Measurements from ENCODE around the gene PRPF4.

Gene PRPF4

DNA sequence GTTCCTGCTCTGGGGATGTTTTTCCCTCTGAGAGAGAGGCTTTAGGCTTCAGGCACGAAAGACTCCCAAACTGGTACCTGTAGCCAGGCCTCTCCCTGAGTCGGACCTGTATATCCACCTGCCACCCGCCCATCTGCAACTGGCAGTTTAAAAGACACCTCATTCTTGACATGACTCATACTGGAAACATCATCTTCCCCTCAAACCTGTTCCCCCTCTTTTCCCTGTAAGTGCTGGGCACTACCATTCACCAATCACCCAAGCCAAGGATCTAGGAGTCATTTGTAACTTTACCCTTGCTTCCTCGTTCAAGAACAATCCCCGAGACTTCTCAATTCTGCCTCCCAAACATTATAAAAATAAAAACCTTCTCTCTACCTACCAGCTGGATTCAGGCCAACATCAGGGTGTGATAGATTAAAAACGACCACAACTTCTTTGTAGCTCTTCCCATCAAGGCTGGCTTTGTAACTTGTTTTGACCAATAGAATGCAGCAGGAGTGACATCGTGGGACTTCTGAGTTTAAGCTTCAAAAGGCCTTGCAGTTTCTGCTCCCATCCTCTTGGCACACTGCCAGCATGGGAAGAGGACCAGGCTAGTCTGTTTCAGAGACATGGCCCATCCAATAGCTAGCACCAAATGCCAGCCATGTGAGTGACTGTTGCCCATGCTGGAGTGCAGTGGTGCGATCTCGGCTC is 66.4 kb downstream of the PRPF4 start:
- TF ChIP-seq EP300 (IDR thresholded peaks at IDR 0.05; ENCODE audit: borderline replicate concordance) (peak; percentile 36; the same call in 1 of the 2 replicates), RAD21 (IDR thresholded peaks at IDR 0.05; ENCODE audit: low read depth) (no peak), TAF1 (IDR thresholded peaks at IDR 0.05; ENCODE audit: low read depth) (no peak), NFIC (IDR thresholded peaks at IDR 0.05) (peak; percentile 82)
- TF ChIP-seq, protein P1, sequence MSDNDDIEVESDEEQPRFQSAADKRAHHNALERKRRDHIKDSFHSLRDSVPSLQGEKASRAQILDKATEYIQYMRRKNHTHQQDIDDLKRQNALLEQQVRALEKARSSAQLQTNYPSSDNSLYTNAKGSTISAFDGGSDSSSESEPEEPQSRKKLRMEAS (IDR thresholded peaks at IDR 0.05): peak; percentile 46; the same call in 1 of the 2 replicates

Data from Ishikawa (cell line).